H9 (cell line): ENCODE data around the gene PXK. TPM values are rescaled to one million over a fixed set of nuclear protein-coding genes. Genes with fewer than 3 reads are reported as not detected.

Source experiments
- DNase-seq: peaks from one replicate; pipeline ENCODE4 v3.0.0-alpha.2; 2017
- H2AFZ ChIP-seq: one replicate; pipeline ENCODE4 v1.6.1; 2013; ENCODE audit warnings: mild to moderate bottlenecking, low read length, control low read depth, moderate library complexity
- H2AK5ac ChIP-seq: 2 replicates; pipeline ENCODE4 v1.6.1; 2013; ENCODE audit warnings: low read length, control low read depth, mixed read lengths; ENCODE audit not compliant: insufficient read length
- H2BK120ac ChIP-seq: one replicate; pipeline ENCODE4 v1.6.1; 2013; ENCODE audit warnings: low read depth, mild to moderate bottlenecking, low read length, control low read depth, inconsistent platforms; ENCODE audit not compliant: poor library complexity, severe bottlenecking
- H2BK12ac ChIP-seq: 2 replicates; pipeline ENCODE4 v1.6.1; 2013; ENCODE audit warnings: low read length, control low read depth, mixed read lengths, low read depth; ENCODE audit not compliant: insufficient read length
- H2BK15ac ChIP-seq: 2 replicates; pipeline ENCODE4 v1.6.1; 2013; ENCODE audit warnings: low read depth, low read length, control low read depth
- H2BK20ac ChIP-seq: one replicate; pipeline ENCODE4 v1.6.1; 2013; ENCODE audit warnings: low read depth, mild to moderate bottlenecking, low read length, control low read depth, inconsistent platforms; ENCODE audit not compliant: poor library complexity, severe bottlenecking
- H2BK5ac ChIP-seq: 2 replicates; pipeline ENCODE4 v1.6.1; 2013; ENCODE audit warnings: low read length, control low read depth, mixed read lengths; ENCODE audit not compliant: insufficient read length
- H3K14ac ChIP-seq: 2 replicates; pipeline ENCODE4 v1.6.1; 2013; ENCODE audit warnings: low read length, control low read depth; ENCODE audit not compliant: insufficient read depth
- H3K18ac ChIP-seq: 2 replicates; pipeline ENCODE4 v1.6.1; 2013; ENCODE audit warnings: low read depth, mild to moderate bottlenecking, mixed read lengths, low read length, control low read depth; ENCODE audit not compliant: insufficient read length
- H3K23ac ChIP-seq: 2 replicates; pipeline ENCODE4 v1.6.1; 2013; ENCODE audit warnings: low read length, control low read depth, mixed read lengths, low read depth; ENCODE audit not compliant: insufficient read length
- H3K23me2 ChIP-seq: 2 replicates; pipeline ENCODE4 v1.6.1; 2013; ENCODE audit warnings: low read depth, mild to moderate bottlenecking, mixed read lengths, low read length, control low read depth; ENCODE audit not compliant: insufficient read length, poor library complexity, severe bottlenecking
- H3K27ac ChIP-seq: 2 replicates; pipeline ENCODE4 v1.5.1; 2013; ENCODE audit warnings: low read length, control low read depth, mixed read lengths, low read depth; ENCODE audit not compliant: insufficient read length
- H3K27me3 ChIP-seq: 2 replicates; pipeline ENCODE4 v1.6.1; 2013; ENCODE audit warnings: low read length, control low read depth, inconsistent platforms; ENCODE audit not compliant: insufficient read depth
- H3K4ac ChIP-seq: 2 replicates; pipeline ENCODE4 v1.6.1; 2013; ENCODE audit warnings: low read depth, mild to moderate bottlenecking, control low read depth, inconsistent platforms, low read length, moderate library complexity
- H3K4me1 ChIP-seq: 2 replicates; pipeline ENCODE4 v1.6.1; 2013; ENCODE audit warnings: low read length, control low read depth, inconsistent platforms; ENCODE audit not compliant: insufficient read depth
- H3K4me2 ChIP-seq: 2 replicates; pipeline ENCODE4 v1.6.1; 2013; ENCODE audit warnings: low read length, control low read depth, mixed read lengths; ENCODE audit not compliant: insufficient read length, insufficient read depth
- H3K56ac ChIP-seq: 2 replicates; pipeline ENCODE4 v1.6.1; 2013; ENCODE audit warnings: low read depth, mild to moderate bottlenecking, mixed read lengths, low read length, control low read depth; ENCODE audit not compliant: insufficient read length
- H3K79me1 ChIP-seq: 2 replicates; pipeline ENCODE4 v1.6.1; 2013; ENCODE audit warnings: low read depth, mild to moderate bottlenecking, moderate library complexity, low read length, control low read depth, inconsistent platforms; ENCODE audit not compliant: insufficient read depth, poor library complexity, severe bottlenecking
- H3K79me2 ChIP-seq: 2 replicates; pipeline ENCODE4 v1.6.1; 2013; ENCODE audit warnings: low read length, control low read depth, inconsistent platforms; ENCODE audit not compliant: insufficient read depth
- H3K9ac ChIP-seq: 2 replicates; pipeline ENCODE4 v1.6.1; 2013; ENCODE audit warnings: low read length, control low read depth, mixed read lengths; ENCODE audit not compliant: insufficient read length; ENCODE audit errors: extremely low read depth
- H3K9me3 ChIP-seq: one replicate; pipeline ENCODE4 v1.6.1; 2013; ENCODE audit warnings: low read depth, low read length, inconsistent platforms; ENCODE audit not compliant: control insufficient read depth
- H3T11ph ChIP-seq: one replicate; pipeline ENCODE4 v1.6.1; 2013; ENCODE audit warnings: mild to moderate bottlenecking, low read length, control low read depth, inconsistent platforms
- H4K20me1 ChIP-seq: one replicate; pipeline ENCODE4 v1.6.1; 2013; ENCODE audit not compliant: control insufficient read depth, insufficient read length, insufficient read depth
- H4K5ac ChIP-seq: 2 replicates; pipeline ENCODE4 v1.6.1; 2013; ENCODE audit warnings: low read depth, mild to moderate bottlenecking, mixed read lengths, low read length, control low read depth; ENCODE audit not compliant: insufficient read length
- H4K8ac ChIP-seq: replicated peaks from 2 replicates; pipeline ENCODE4 v1.6.1; 2013; ENCODE audit warnings: low read length, control low read depth, mixed read lengths, low read depth; ENCODE audit not compliant: insufficient read length
- H4K91ac ChIP-seq: 2 replicates; pipeline ENCODE4 v1.6.1; 2013; ENCODE audit warnings: low read depth, mild to moderate bottlenecking, moderate library complexity, mixed read lengths, low read length, control low read depth; ENCODE audit not compliant: insufficient read length
- H3K27ac Mint-ChIP-seq, 3 experiments: 2 replicates in 2 of 3; 3 replicates in 1 of 3; pipeline ENCODE4 v1.8.0; 2020 to 2021; ENCODE audit warnings: mixed read lengths in 3 of 3, mild to moderate bottlenecking in 1 of 3, moderate library complexity in 1 of 3
- H3K27me3 Mint-ChIP-seq: 2 replicates; pipeline ENCODE4 v1.8.0; 2021; ENCODE audit warnings: low read depth, mild to moderate bottlenecking, moderate library complexity, mixed read lengths
- H3K36me3 Mint-ChIP-seq, 3 experiments: 2 replicates in 2 of 3; 3 replicates in 1 of 3; pipeline ENCODE4 v1.8.0; 2020 to 2021; ENCODE audit warnings: low read depth in 3 of 3, mixed read lengths in 3 of 3; ENCODE audit not compliant: insufficient read depth in 1 of 3
- H3K4me1 Mint-ChIP-seq, 2 experiments: 2 replicates each; pipeline ENCODE4 v1.8.0; 2020; ENCODE audit warnings: mixed read lengths in 2 of 2
- H3K4me3 Mint-ChIP-seq, 2 experiments: 2 replicates in 1 of 2; 3 replicates in 1 of 2; pipeline ENCODE4 v1.8.0; 2020 to 2021; ENCODE audit warnings: mild to moderate bottlenecking in 2 of 2, mixed read lengths in 2 of 2, moderate library complexity in 1 of 2
- H3K9me3 Mint-ChIP-seq, 2 experiments: 2 replicates in 1 of 2; 3 replicates in 1 of 2; pipeline ENCODE4 v1.8.0; 2020; ENCODE audit warnings: mild to moderate bottlenecking in 2 of 2, mixed read lengths in 2 of 2, moderate library complexity in 1 of 2
- WGBS: extraction: QIAGEN DNeasy Blood & Tissue Kit; methylation state at CpG from one replicate; pipeline ENCODE4 v1.1.7; 2013; ENCODE audit warnings: missing lambda C conversion rate, low lambda C conversion rate, mixed read lengths; ENCODE audit not compliant: insufficient read length; ENCODE audit errors: extremely low coverage; 5-methylcytosine and 5-hydroxymethylcytosine counted together
- total RNA-seq: library from RNA; stranded (reverse); gene quantifications from 2 replicates; pipeline ENCODE4 v1.2.1, GENCODE V29; 2021
- TF ChIP-seq, protein P1 (sequence below): fragments of 200-600 bp; sonication (generic); conservative IDR thresholded peaks from 3 replicates; pipeline ENCODE4 v1.8.0; 2021; ENCODE audit warnings: antibody characterized with exemption, mild to moderate bottlenecking

PXK gene
- total RNA-seq, 1 experiment from 2014 or later, result 3.3 TPM

DNA sequence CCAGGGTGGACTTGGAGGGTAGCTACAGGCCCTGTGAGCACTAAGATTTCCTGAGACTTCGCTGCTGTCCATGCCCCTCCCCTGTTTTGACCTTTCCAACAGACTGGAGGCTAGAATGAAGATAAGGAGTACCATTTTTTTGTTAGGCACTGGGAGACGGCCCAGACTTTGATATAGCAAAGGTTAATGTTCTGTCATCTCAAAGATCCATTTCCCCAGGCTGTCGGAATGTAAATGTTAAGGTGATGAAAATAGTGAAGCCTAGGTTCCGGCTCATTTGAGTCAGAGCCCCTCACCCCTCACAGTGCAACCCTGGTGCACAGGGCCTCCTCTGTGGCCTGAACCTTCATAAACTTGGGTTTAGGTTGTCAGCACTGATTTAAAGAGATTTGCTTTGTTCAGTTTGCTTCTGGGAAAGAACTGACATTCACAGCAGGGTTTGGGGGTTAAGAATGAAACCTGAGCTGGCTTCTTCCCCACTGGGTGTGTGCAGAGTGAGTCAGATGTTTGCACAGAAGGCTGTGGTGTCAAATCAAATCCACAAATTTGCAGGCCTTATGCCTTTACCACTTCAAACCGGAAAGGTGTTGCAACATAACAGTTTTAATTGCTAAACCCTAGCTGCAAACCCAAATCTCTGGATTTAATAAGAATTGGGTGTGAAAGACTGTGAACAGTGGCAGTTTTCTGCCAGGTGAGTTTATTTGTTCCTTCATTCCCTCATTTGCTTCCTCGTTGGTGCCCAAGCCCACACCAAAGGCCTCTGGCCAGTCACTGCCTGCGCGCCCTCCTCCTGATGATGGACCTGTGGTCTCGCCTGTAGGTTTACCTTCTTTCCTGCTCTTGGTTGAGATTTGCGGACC, 138.6 kb downstream of the PXK start:
- Histone ChIP-seq H3K4me1 (peaks cover 6% of the 10 kb centered on the region), H2BK5ac (no peak overlapping the region), H2BK15ac (no peak overlapping the region), H3K23me2 (no peaks in the 10 kb centered on the region), H2BK12ac (no peak overlapping the region), H4K8ac (no peak overlapping the region), H2AK5ac (no peak overlapping the region), H3T11ph (no peak overlapping the region), H3K18ac (no peak overlapping the region), H3K9me3 (no peaks in the 10 kb centered on the region), H4K91ac (no peak overlapping the region), H2BK20ac (no peak overlapping the region), H4K20me1 (no peaks in the 10 kb centered on the region), H3K23ac (no peak overlapping the region), H3K14ac (no peak overlapping the region), H3K4ac (no peak overlapping the region), H2BK120ac (no peak overlapping the region), H3K9ac (no peak overlapping the region), H3K27ac (no peak overlapping the region), H3K79me1 (no peaks in the 10 kb centered on the region), H4K5ac (no peak overlapping the region), H3K4me2 (no peak overlapping the region), H3K79me2 (no peaks in the 10 kb centered on the region), H3K56ac (no peak overlapping the region), H3K27me3 (no peaks in the 10 kb centered on the region), H2AFZ (no peak overlapping the region)
- DNase-seq, result no peak
- WGBS, result no CpG with 5 or more reads among the region's 10 CpGs
- no peaks in the 10 kb centered on the region for H3K36me3 Mint-ChIP-seq
- no peak overlapping the region for H3K4me3 Mint-ChIP-seq
- peaks cover 2% of the 10 kb centered on the region; the same call in 1 of the 2 replicates for H3K27me3 Mint-ChIP-seq
- H3K4me1 Mint-ChIP-seq, result peaks cover 19 to 23% of the 10 kb centered on the region in 2 experiments
- peak overlapping the region in 1 of 3 experiments; percentile 88; a peak in 2 of 7 replicates for H3K27ac Mint-ChIP-seq
- H3K9me3 Mint-ChIP-seq, result no peaks in the 10 kb centered on the region
- TF ChIP-seq, protein P1, sequence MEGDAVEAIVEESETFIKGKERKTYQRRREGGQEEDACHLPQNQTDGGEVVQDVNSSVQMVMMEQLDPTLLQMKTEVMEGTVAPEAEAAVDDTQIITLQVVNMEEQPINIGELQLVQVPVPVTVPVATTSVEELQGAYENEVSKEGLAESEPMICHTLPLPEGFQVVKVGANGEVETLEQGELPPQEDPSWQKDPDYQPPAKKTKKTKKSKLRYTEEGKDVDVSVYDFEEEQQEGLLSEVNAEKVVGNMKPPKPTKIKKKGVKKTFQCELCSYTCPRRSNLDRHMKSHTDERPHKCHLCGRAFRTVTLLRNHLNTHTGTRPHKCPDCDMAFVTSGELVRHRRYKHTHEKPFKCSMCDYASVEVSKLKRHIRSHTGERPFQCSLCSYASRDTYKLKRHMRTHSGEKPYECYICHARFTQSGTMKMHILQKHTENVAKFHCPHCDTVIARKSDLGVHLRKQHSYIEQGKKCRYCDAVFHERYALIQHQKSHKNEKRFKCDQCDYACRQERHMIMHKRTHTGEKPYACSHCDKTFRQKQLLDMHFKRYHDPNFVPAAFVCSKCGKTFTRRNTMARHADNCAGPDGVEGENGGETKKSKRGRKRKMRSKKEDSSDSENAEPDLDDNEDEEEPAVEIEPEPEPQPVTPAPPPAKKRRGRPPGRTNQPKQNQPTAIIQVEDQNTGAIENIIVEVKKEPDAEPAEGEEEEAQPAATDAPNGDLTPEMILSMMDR, result no peak
